Brain microvascular endothelial cell (primary cell): ENCODE results near the gene SERTAD4.

Experiments used
- DNase-seq: peaks from one replicate; pipeline ENCODE4 v3.0.0-alpha.2; 2020
- H3K27ac ChIP-seq: fragments of 250-450 bp; sonication (Bioruptor Pico); 2 replicates; pipeline ENCODE4 v1.5.1; 2020; ENCODE audit warnings: mild to moderate bottlenecking, moderate library complexity
- H3K27me3 ChIP-seq: fragments of 250-450 bp; sonication (Bioruptor Pico); replicated peaks from 2 replicates; pipeline ENCODE4 v1.5.1; 2020; ENCODE audit warnings: mild to moderate bottlenecking
- H3K36me3 ChIP-seq: fragments of 250-450 bp; sonication (Bioruptor Pico); replicated peaks from 2 replicates; pipeline ENCODE4 v1.5.1; 2020; ENCODE audit warnings: mild to moderate bottlenecking
- H3K4me3 ChIP-seq: 2 replicates; pipeline ENCODE4 v1.5.1; 2011; ENCODE audit warnings: low read depth, mild to moderate bottlenecking, control low read depth, low read length, moderate library complexity
- CTCF ChIP-seq: IDR thresholded peaks from 2 replicates; pipeline ENCODE4 v1.5.1; 2011; ENCODE audit warnings: low read depth, mild to moderate bottlenecking, moderate library complexity, low read length, control low read depth, inconsistent platforms; ENCODE audit errors: missing control alignments
- in situ Hi-C: cut with HindIII; loops from 2 replicates; pipeline ENCODE4 v1.10.0; 2017; ENCODE audit warnings: low sequenced_read_pairs, low pct_ligation_motif_present

Gene SERTAD4

GRCh38 chr1:210237981-210238380, 5.4 kb downstream of the SERTAD4 start:
- in situ Hi-C loops: no loop called here

DNA sequence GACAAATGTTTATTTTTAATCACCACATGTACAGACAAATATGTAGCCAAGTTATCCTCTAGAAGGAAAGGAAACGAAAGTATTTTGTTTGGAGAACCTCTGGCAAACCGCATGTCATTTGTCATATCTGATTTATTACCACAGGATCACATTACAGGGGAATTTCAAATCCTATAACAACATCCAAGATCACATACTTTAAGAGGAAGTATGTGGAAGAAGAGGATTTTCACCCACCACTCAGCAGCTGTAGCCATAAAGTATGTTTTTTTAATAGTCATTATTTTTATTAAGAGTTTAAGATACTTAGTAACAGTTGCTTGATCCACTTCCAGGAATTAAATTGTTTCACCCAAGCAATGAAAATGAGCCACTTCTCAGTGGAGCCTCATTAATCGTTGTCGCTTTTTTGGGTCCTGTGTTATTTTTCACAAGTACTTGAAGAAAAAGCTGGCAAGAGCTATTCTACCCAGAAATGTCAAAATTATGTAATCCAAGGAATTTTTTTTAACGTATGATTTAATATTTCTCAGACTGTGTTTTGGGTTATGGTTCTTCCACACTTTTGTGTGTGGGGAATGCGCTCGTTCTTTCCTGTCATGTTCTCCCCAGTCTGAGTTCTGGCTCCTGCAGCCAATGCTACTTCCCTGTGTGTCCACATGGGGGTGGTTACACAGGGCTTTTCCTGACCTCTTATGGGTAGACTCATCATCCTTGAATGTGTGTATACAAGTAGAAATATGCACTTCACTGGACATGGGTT, 6.9 kb downstream of the SERTAD4 start:
- no peak overlapping the region for H3K4me3 ChIP-seq
- DNase-seq: peak; percentile 90
- peak; percentile 84 for TF ChIP-seq CTCF

More at GRCh38 chr1:210237981-210238380, 5.4 kb downstream of the SERTAD4 start:
- TF ChIP-seq CTCF: no peak
- Histone ChIP-seq H3K4me3 (no peak overlapping the region), H3K27ac (no peak overlapping the region), H3K27me3 (no peaks in the 10 kb centered on the region), H3K36me3 (no peaks in the 10 kb centered on the region)
- DNase-seq: no peak

GRCh38 chr1:210241121-210241520, 8.5 kb downstream of the SERTAD4 start:
- in situ Hi-C loops: no loop called here
- no peak for TF ChIP-seq CTCF
- H3K4me3 ChIP-seq: no peak overlapping the region
- no peaks in the 10 kb centered on the region for H3K36me3 ChIP-seq
- H3K27ac ChIP-seq: no peak overlapping the region
- H3K27me3 ChIP-seq: no peaks in the 10 kb centered on the region
- DNase-seq: no peak

More for the DNA sequence above, 6.9 kb downstream of the SERTAD4 start:
- H3K27me3 ChIP-seq: no peaks in the 10 kb centered on the region
- in situ Hi-C loops: no loop called here
- H3K36me3 ChIP-seq: no peaks in the 10 kb centered on the region
- H3K27ac ChIP-seq: peak overlapping the region; percentile 83

DNA sequence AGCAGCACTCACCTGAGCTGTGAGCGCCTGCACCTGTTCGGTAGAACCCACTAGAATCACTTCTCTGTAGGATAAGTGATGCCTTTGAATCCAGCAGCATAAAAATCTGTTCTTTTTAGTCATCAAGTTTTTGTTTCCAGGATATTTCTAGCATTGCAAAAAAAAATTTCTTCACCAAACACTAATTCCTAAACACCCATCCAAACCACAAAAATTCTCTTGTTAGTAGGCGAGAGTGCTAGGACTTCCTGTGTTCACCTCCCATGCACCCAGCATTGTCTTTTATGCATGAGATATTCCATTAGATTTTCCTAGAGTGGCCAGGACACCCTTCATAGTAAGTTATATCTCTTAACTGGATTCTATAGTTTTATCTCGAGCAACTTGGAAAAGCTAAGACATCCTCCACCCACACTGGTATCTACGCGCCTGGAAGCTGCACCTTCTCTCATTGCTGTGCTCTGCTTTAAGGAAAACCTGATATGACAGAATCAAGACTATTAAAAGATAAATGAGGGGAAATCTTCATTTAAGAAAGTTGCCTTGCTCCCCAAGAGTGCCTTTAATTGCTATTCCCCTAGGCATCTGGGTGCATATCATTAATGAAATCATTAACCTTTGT, 12.3 kb downstream of the SERTAD4 start:
- in situ Hi-C loops: no loop called here
- no peaks in the 10 kb centered on the region for H3K36me3 ChIP-seq
- no peak overlapping the region for H3K4me3 ChIP-seq
- TF ChIP-seq CTCF: no peak
- no peak for DNase-seq
- H3K27ac ChIP-seq: no peak overlapping the region
- no peaks in the 10 kb centered on the region for H3K27me3 ChIP-seq

- H3K27me3 ChIP-seq: no peaks in the 10 kb centered on the region
- H3K27ac ChIP-seq: no peak overlapping the region
- TF ChIP-seq CTCF: no peak
- DNase-seq: peak; percentile 38
- in situ Hi-C loops: no loop called here
- no peaks in the 10 kb centered on the region for H3K36me3 ChIP-seq
- H3K4me3 ChIP-seq: no peak overlapping the region
Measured at GRCh38 chr1:210246447-210246846, 13.9 kb downstream of the SERTAD4 start.
